Gastrocnemius medialis (tissue), 4 donors: Measurements from ENCODE around the gene SLC8A3. TPM values are rescaled to one million over a fixed set of nuclear protein-coding genes. Genes with fewer than 3 reads are reported as not detected.

ENCODE experiments used
- ATAC-seq, 2 donors: fragments of 150-250 bp; one replicate each; pipeline ENCODE4 v1.9.1; 2016
- DNase-seq, 2 donors: peaks; one replicate each; pipeline ENCODE4 v3.0.0-alpha.2; 2019
- H3K27ac ChIP-seq, 4 donors: fragments of 200-600 bp; sonication (generic); 1 replicate in 1 of 4; 2 replicates in 3 of 4; pipeline ENCODE4 v1.5.1; 2016 to 2018; ENCODE audit warnings: mild to moderate bottlenecking in 2 of 4, moderate library complexity in 1 of 4
- H3K27me3 ChIP-seq, 3 donors: fragments of 200-600 bp; sonication (generic) in 2 of 3; 1 replicate in 1 of 3; 2 replicates in 2 of 3; pipeline versions ENCODE4 v1.5.1 to v1.6.0; 2016 to 2019; ENCODE audit warnings: mild to moderate bottlenecking in 1 of 3, moderate library complexity in 1 of 3
- H3K36me3 ChIP-seq, 2 donors: fragments of 200-600 bp; sonication (generic) in 1 of 2; one replicate each; pipeline ENCODE4 v1.5.1; 2017 to 2018
- H3K4me1 ChIP-seq, 2 donors: fragments of 200-600 bp; sonication (generic) in 1 of 2; one replicate each; pipeline ENCODE4 v1.5.1; 2016 to 2017; ENCODE audit warnings: mild to moderate bottlenecking in 2 of 2
- H3K4me3 ChIP-seq, 4 donors: fragments of 200-600 bp; sonication (generic) in 3 of 4; 1 replicate in 1 of 4; 2 replicates in 3 of 4; pipeline ENCODE4 v1.5.1; 2016 to 2019; ENCODE audit warnings: mild to moderate bottlenecking in 2 of 4
- H3K9me3 ChIP-seq, 3 donors: fragments of 200-600 bp; sonication (generic) in 2 of 3; 1 replicate in 1 of 3; 2 replicates in 2 of 3; pipeline ENCODE4 v1.5.1; 2016 to 2019
- POLR2A ChIP-seq, 2 donors: fragments of 450-650 bp; IDR thresholded peaks; one replicate each; pipeline ENCODE4 v1.6.1; 2017; ENCODE audit warnings: antibody characterized with exemption in 2 of 2, mild to moderate bottlenecking in 2 of 2, moderate library complexity in 2 of 2
- in situ Hi-C, 4 donors: fragments of 200-750 bp; cut with MboI; loops; one replicate each; pipeline versions ENCODE4 v1.15.0 to v1.8.0; 2017; ENCODE audit warnings: low sequenced_read_pairs in 4 of 4
- intact Hi-C: fragments of 100-400 bp; cut with DNase I; formaldehyde crosslinking; loops from one replicate; pipeline ENCODE4 v1.15.1; 2023; ENCODE audit warnings: low total_unique reads
- total RNA-seq, 4 donors: library from RNA; depleted of rRNA; stranded (reverse); fragments of >200 nt; gene quantifications; one replicate each; pipeline versions ENCODE4 v1.1.0 to v1.2.3, GENCODE V29; 2016
- TF ChIP-seq, protein P1 (sequence below), 5 experiments: fragments of 450-650 bp in 3 of 5; fragments of 200-600 bp in 2 of 5; sonication (generic) in 2 of 5; IDR thresholded peaks in 4 of 5; conservative IDR thresholded peaks in 1 of 5; 1 replicate in 4 of 5; 2 replicates in 1 of 5; pipeline ENCODE4 v1.5.1; 2016 to 2019; ENCODE audit warnings: antibody characterized with exemption in 5 of 5, mild to moderate bottlenecking in 3 of 5, moderate library complexity in 3 of 5

The SLC8A3 gene
- total RNA-seq, 4 donors from 2014 or later: 8.5 to 14.1 (median 12.6) TPM

DNA sequence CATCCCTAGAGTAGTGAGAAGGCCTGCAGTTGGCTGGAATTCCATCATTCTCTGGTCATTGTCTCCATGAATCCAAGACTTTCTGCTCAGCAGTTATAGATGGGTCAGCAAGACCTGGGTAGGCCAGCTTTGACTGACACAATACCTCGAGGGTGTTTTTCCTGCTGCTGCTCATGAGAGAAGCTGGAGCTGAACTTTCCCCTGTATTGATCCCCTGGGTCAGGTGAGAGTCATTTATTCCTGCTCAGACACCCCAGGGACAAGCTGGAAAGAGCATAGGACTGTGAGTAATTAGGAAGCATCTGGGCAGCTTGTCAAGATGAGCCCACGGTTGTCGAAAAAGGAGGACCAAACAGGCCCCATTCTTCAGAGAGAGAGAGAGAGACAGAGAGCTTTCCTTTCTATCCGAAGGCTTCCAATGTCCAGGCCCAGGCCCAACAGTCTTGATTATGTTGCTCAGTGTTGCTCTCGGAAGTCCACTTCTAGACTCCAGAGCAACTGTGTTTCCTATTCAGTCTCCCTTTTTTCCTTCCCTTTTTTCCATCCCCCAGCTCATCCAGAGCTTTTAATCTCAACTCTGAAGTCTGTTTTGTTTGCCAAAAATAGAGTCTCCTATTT lies 131.1 kb downstream of the SLC8A3 start:
- Histone ChIP-seq H3K9me3 (no peaks in the 10 kb centered on the region), H3K27ac (no peak overlapping the region), H3K4me3 (no peak overlapping the region), H3K36me3 (no peaks in the 10 kb centered on the region), H3K27me3 (no peaks in the 10 kb centered on the region), H3K4me1 (peaks cover 0 to 4% of the 10 kb centered on the region in 2 donors)
- no peak for TF ChIP-seq POLR2A (IDR thresholded peaks at IDR 0.05)
- TF ChIP-seq, protein P1, sequence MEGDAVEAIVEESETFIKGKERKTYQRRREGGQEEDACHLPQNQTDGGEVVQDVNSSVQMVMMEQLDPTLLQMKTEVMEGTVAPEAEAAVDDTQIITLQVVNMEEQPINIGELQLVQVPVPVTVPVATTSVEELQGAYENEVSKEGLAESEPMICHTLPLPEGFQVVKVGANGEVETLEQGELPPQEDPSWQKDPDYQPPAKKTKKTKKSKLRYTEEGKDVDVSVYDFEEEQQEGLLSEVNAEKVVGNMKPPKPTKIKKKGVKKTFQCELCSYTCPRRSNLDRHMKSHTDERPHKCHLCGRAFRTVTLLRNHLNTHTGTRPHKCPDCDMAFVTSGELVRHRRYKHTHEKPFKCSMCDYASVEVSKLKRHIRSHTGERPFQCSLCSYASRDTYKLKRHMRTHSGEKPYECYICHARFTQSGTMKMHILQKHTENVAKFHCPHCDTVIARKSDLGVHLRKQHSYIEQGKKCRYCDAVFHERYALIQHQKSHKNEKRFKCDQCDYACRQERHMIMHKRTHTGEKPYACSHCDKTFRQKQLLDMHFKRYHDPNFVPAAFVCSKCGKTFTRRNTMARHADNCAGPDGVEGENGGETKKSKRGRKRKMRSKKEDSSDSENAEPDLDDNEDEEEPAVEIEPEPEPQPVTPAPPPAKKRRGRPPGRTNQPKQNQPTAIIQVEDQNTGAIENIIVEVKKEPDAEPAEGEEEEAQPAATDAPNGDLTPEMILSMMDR (IDR thresholded peaks at IDR 0.05 in 4 of 5, conservative IDR thresholded peaks at IDR 0.05 in 1 of 5): no peak
- intact Hi-C loops: no loop called here
- ATAC-seq (no peak), DNase-seq (no peak)
- in situ Hi-C loops: no loop called here

DNA sequence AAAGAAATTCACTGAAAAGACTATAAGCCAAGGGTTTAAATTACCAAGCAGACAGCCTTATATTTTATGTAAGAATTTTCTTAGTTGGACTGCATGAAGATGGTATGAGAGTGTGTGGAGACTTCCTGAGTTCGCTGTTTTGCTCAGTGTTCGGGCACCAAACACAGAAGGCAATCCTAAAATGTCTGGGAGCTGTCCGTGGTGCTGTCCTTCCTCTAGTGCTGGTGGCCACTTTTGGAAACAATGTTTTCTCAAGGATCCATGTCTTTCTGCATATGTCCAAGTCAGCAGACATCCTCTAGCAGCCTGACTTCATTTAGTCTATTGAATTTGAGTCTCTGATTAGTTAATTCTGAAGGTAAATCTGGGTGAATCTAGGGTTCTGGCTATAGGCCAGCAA lies 135.8 kb downstream of the SLC8A3 start:
- no peaks in the 10 kb centered on the region for H3K4me1 ChIP-seq
- no peak for TF ChIP-seq POLR2A (IDR thresholded peaks at IDR 0.05)
- TF ChIP-seq, protein P1 (IDR thresholded peaks at IDR 0.05 in 4 of 5, conservative IDR thresholded peaks at IDR 0.05 in 1 of 5): no peak
- in situ Hi-C loops: no loop called here
- H3K27ac ChIP-seq: no peak overlapping the region
- no peaks in the 10 kb centered on the region for H3K27me3 ChIP-seq
- intact Hi-C loops: no loop called here
- no peaks in the 10 kb centered on the region for H3K9me3 ChIP-seq
- H3K36me3 ChIP-seq: peaks cover 0 to 38% of the 10 kb centered on the region in 2 donors
- no peak for ATAC-seq
- no peak for DNase-seq
- no peak overlapping the region for H3K4me3 ChIP-seq

DNA sequence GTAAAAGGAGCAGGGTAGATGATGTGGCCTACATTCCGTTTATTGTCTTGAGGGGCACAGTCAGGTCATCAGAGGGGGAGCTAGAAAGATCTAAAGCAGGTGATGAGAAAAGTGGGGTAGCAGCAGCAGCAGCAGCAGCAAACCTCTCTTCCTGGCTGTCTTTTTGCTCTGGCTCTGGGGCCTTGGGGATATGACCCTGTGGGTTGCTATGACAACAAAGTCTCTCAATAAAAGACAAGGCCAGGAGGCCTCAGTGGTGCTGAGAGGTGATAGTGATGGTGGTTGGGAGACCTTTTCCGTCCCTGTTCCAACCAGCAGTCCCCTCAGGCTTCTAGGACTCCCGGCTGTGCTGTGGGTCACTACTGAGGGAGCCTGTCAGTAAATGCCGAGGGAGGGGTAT lies 138.6 kb downstream of the SLC8A3 start:
- in situ Hi-C loops (no loop called here), intact Hi-C loops (no loop called here)
- ATAC-seq (no peak), DNase-seq (no peak)
- no peak overlapping the region for H3K4me3 ChIP-seq
- H3K27ac ChIP-seq: no peak overlapping the region
- TF ChIP-seq, protein P1 (IDR thresholded peaks at IDR 0.05 in 4 of 5, conservative IDR thresholded peaks at IDR 0.05 in 1 of 5): no peak
- H3K9me3 ChIP-seq: no peaks in the 10 kb centered on the region
- no peaks in the 10 kb centered on the region for H3K4me1 ChIP-seq
- no peaks in the 10 kb centered on the region for H3K27me3 ChIP-seq
- peaks cover 0 to 52% of the 10 kb centered on the region in 2 donors for H3K36me3 ChIP-seq

DNA sequence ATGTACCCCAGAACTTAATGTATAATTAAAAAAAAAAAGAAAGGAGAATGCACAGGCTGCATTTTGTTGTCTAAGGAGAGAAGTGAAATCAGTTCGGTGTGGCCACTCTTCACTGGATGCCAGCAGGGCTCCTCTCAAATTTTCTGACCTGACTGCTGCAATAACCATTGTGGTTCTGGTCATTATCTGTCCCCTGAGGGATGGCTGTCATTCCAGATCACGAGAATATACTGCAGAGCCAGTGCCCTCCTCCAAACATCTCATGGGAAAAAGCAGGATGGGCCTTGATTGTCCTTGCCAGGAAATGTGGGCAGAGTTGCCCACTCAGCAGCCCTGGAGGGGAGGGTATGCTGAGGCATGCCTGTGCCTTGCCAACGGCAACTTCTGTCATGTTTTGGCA lies 139.1 kb downstream of the SLC8A3 start:
- peaks cover 0 to 52% of the 10 kb centered on the region in 2 donors for H3K36me3 ChIP-seq
- intact Hi-C loops (loop anchor here (5.0 kb wide), 2 partner anchors 138 to 268 kb away; partner anchors contain the start of gene SLC8A3), in situ Hi-C loops (loop anchor here in 2 of 4 donors (10.0 to 25.0 kb wide), 2 partner anchors 205 to 213 kb away; no protein-coding TSS in a partner anchor)
- DNase-seq (no peak), ATAC-seq (no peak)
- no peak overlapping the region for H3K4me3 ChIP-seq
- no peaks in the 10 kb centered on the region for H3K4me1 ChIP-seq
- no peaks in the 10 kb centered on the region for H3K27me3 ChIP-seq
- no peaks in the 10 kb centered on the region for H3K9me3 ChIP-seq
- TF ChIP-seq, protein P1 (IDR thresholded peaks at IDR 0.05 in 4 of 5, conservative IDR thresholded peaks at IDR 0.05 in 1 of 5): no peak
- TF ChIP-seq POLR2A (IDR thresholded peaks at IDR 0.05): no peak
- H3K27ac ChIP-seq: no peak overlapping the region
